Regular cardiac myocyte (primary cell): Measurements from ENCODE around the gene LPXN. TPM values are rescaled to one million over a fixed set of nuclear protein-coding genes. Genes with fewer than 3 reads are reported as not detected.

Experiments used
- total RNA-seq: library from RNA; depleted of rRNA; stranded (reverse); fragments of >200 nt; gene quantifications from 2 replicates; pipeline ENCODE4 v1.2.3, GENCODE V29; 2014

The LPXN gene
- 3.1 and 12.8 TPM in 2 replicates for total RNA-seq

DNA sequence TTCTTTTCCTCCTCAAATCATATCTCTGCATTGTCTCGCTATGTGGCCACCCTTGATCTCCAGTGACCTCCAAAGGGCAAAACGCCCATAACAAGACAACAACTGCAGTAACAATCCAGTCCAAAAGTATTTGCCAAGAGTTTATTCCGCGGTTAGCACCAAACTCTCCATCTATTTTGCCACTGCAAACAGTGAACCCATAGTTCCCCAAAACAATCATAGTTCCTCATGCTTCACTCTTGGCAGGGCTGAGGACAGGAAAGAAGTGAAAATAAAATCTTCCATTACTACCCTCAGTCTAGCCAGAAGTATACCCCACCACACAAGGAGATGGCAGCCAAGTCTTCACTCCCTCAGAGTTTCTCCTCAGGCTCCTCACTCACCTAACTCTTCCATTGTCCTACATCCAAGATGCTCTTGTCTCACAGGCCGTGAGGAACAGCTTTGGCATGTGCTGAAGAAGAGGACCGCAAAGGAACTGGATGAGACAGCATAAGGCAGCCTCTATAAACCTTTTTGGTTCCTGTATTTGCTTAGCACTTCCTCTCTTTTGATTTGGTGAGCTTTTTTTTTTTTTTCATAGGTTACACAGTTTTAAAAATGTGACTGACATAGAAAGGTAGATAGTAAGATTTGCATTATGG is at the start of gene LPXN:
LPXN (minus strand) TSS at position 480 of the 644 bp plus-strand sequence; CDS start at position 396, 84 bp downstream.

GRCh38 chr11:58622344-58622743 is 46.7 kb upstream of the LPXN start, which contains the start of gene CNTF:
TSS of gene CNTF (plus strand) at chr11:58622665. CDS start at chr11:58622753, 88 bp downstream.

GRCh38 chr11:58578635-58579191 is 3.1 kb upstream of the LPXN start, which contains the start of gene ZFP91:
TSS of gene ZFP91 (plus strand) at chr11:58579063. CDS start at chr11:58579282, 219 bp downstream.

DNA sequence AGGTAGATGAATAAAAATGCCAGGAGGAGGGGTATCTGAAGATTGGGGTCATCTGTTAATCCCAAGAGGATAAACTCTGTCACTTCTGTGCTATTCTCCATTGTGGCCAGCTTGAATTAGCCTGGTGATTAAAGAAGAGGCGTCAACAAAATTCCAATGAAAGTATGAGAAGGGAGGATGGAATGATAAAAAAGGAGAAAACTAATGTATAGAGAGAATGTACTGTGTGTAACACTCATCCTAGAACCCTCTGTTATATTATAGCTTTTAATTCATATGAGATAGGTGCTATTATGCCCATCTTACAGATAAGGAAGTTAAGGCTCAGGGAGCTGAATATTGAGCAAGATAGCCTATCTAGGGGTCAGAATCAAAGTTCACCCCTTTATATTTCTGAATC is 67.7 kb downstream of the LPXN start, which contains the start of gene OR5B21:
OR5B21 (minus strand) TSS at position 101 of the 400 bp plus-strand sequence; CDS start at position 101, 0 bp downstream.

Other genes starting within 250 kb of the LPXN start
- not detected in 2 replicates for gene OR5B17, start 216.8 kb downstream of the LPXN start, total RNA-seq
- not detected in 2 replicates for gene OR5B3, start 169.0 kb downstream of the LPXN start, total RNA-seq
- not detected in 2 replicates for gene OR5B2, start 147.7 kb downstream of the LPXN start, total RNA-seq
- gene OR5B12, start 133.6 kb downstream of the LPXN start, total RNA-seq = not detected in 2 replicates
- gene OR5B21, start 67.8 kb downstream of the LPXN start, total RNA-seq = not detected in 2 replicates
- 45.8 and 48.2 TPM in 2 replicates for gene ZFP91, start 3.2 kb upstream of the LPXN start, total RNA-seq
- gene CNTF, start 46.8 kb upstream of the LPXN start, total RNA-seq = 1.1 and 1.2 TPM in 2 replicates
- gene GLYAT, start 156.1 kb upstream of the LPXN start, total RNA-seq = not detected in 2 replicates